OCI-LY3 (cell line): ENCODE data around the gene TMEM132D.

Experiments used
- EZH2phosphoT487 ChIP-seq: fragments of 200-600 bp; shearing (Covaris generic); IDR thresholded peaks from 2 replicates; pipeline ENCODE4 v1.6.1; 2018; ENCODE audit warnings: antibody characterized with exemption, mixed run types, low read depth
- TF ChIP-seq, protein P1 (sequence below): fragments of 200-600, 300-600 bp; sonication (generic); IDR thresholded peaks from 2 replicates; pipeline ENCODE4 v1.5.1; 2014; ENCODE audit warnings: antibody characterized with exemption, low read length, low read depth

- TF ChIP-seq, protein P1, sequence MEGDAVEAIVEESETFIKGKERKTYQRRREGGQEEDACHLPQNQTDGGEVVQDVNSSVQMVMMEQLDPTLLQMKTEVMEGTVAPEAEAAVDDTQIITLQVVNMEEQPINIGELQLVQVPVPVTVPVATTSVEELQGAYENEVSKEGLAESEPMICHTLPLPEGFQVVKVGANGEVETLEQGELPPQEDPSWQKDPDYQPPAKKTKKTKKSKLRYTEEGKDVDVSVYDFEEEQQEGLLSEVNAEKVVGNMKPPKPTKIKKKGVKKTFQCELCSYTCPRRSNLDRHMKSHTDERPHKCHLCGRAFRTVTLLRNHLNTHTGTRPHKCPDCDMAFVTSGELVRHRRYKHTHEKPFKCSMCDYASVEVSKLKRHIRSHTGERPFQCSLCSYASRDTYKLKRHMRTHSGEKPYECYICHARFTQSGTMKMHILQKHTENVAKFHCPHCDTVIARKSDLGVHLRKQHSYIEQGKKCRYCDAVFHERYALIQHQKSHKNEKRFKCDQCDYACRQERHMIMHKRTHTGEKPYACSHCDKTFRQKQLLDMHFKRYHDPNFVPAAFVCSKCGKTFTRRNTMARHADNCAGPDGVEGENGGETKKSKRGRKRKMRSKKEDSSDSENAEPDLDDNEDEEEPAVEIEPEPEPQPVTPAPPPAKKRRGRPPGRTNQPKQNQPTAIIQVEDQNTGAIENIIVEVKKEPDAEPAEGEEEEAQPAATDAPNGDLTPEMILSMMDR, result no peak
- TF ChIP-seq EZH2phosphoT487, result no peak
Measured at GRCh38 chr12:129103231-129103630, 800.6 kb downstream of the TMEM132D start.
